Stimulated activated CD4-positive, alpha-beta T cell treated with anti-CD3 and anti-CD28 coated beads, Interleukin-12 subunit alpha, Interleukin-12 subunit beta, amount 100 ng/mL, for 24 hours (primary cell): ENCODE measurements around the gene ARHGAP24.

Experiments
- DNase-seq, 2 experiments: peaks; one replicate each; pipeline ENCODE4 v3.0.0-alpha.2; 2020; ENCODE audit warnings: low read depth in 2 of 2

Gene ARHGAP24

DNA sequence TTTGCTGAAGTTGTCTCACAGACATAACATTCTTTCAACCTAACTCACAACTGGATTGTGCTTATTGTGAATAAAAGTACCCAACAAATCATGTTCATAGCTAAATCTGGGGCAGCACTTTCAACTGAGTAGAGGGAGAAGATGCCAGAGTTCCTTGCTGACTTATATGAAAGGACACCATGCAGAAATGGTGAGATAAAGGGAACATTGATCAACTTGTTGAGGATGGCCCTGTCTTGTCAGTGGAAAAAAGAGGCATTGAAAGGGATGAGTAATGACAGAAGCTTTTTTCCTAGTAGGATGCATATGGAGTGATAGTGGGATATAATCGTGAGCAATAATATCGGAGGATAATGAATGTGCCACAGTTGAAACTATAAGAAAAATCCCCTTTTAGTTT is 221.7 kb downstream of the ARHGAP24 start:
- no peak for DNase-seq

DNA sequence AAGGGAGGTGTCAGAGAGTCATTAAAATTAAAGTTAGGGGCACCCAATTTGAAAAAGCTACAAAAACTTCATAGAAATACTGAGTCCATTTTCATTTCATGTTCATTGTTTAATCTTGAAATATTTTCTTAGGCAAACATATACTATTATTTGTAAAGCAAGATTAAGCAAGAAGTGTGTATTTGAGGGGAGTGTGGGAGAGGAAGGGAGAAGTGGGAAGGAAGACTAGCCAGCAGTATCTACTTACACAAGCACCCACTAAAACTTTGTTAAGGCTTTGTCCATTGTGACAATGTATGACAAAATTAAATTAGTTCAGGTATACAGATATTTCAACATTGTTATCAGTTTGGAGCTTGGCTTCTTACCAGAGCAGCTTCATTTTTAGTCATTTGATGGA is 222.9 kb downstream of the ARHGAP24 start:
- DNase-seq, result no peak

DNA sequence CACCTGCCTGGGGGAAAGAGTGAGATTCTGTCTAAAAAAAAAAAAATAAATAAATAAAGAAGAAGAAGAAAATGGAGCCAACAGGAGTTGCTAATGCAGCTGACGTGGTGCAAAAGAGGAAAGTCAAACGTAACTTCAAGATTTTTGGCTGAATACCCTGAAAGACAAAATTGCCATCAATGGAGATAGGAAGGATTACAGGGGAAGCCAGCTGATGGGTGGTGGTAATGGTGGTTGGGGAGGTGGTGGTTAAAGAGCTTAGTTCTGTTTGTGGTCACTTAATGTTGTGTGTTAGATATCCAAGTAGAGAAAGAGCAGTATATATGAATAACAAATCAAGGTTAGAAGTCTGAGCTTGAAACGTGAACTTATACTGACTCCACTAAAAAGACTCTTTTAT is 225.4 kb downstream of the ARHGAP24 start:
- no peak for DNase-seq

DNA sequence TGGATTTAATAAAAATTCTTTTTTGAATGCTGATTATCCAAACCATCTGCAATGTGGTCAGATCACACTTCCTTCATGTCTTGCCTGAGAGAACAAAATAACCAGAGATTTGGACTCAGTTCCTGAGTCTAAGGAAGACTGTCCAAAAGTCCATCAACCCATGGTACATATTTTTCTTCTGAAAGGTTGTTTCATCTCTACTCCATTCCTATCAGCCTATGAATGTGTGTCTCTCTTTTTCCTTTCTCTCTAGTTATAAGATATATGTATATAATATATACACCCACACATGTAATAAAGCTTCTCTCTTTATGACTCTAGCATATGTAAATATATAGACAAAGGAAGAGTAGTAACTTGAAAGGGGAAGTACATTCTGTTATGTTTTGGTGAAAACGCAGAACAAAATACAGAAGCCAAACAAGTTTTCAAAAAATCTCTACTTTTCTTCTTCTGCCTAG is 226.9 kb downstream of the ARHGAP24 start:
- no peak for DNase-seq

DNA sequence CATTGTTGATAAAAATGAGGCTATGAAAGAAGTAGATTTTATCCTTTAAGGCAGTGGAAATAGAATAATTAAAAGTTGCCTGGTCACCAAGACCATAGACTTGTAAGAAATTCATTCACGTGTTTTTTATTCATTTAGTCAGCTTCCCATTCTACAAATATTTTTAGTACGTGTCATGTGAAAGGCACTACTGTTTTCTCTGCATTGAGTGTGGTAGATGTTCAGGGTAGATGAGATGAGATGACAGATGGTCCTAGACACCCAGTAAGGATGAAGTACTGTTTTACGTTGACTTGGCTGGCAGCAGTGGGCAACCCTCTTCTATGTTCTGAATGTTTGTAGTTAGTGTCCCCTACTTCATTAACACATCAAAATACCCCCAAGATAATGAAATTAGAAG is 228.1 kb downstream of the ARHGAP24 start:
- no peak for DNase-seq

DNA sequence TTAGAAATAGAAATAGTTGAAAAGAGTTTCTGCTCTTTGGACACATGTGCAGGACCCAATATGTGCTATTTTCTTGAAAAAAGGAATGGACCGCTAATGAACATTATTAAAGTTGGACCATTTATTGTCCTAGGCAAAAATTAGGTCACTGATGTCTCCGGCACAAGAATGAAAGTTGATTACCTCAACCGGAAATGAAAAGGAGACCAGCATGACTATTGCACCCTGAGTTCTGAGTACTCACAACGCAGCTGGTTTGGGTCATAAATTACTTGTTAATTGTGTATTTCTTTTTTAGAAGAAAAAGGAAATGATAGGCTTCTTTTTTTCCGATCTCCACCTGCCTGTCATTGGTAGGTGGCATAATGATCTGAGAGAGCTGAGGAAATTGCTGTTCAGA is 232.7 kb downstream of the ARHGAP24 start:
- no peak for DNase-seq

DNA sequence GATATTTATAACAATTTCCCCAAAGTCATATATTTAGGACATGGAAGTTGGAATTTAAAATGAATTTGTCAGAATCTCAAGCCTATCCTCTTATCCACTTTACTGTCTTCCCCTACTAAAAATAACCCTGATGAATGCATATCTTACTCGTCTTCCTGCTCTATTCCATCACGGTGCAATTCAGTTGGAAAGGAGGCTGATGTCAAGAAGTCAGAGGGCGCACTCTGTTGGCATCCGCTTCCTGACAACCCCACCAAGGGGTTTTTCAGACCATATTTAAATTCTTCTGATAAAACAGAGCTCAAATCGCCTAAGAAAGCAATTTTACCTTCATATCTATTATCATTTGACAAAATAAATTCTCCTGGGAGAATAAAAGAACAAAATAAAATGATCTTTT is 233.5 kb downstream of the ARHGAP24 start:
- DNase-seq, result no peak

DNA sequence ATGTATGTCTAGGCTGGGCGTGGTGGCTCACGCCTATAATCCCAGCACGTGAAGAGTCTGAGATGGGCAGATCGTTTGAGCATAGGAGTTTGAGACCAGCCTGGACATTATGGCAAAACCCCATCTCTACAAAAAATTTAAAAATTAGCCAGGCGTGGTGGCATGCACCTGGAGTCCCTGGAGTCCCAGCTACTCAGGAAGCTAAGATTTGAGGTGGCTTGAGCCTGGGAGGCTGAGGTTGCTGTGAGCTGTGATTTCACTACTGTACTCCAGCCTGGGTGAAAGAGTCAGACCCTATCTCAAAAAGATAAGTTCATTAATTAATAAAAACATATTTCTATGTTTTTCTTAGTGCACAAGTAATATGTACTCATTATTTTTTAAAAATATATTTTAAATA is 238.1 kb downstream of the ARHGAP24 start:
- no peak for DNase-seq

DNA sequence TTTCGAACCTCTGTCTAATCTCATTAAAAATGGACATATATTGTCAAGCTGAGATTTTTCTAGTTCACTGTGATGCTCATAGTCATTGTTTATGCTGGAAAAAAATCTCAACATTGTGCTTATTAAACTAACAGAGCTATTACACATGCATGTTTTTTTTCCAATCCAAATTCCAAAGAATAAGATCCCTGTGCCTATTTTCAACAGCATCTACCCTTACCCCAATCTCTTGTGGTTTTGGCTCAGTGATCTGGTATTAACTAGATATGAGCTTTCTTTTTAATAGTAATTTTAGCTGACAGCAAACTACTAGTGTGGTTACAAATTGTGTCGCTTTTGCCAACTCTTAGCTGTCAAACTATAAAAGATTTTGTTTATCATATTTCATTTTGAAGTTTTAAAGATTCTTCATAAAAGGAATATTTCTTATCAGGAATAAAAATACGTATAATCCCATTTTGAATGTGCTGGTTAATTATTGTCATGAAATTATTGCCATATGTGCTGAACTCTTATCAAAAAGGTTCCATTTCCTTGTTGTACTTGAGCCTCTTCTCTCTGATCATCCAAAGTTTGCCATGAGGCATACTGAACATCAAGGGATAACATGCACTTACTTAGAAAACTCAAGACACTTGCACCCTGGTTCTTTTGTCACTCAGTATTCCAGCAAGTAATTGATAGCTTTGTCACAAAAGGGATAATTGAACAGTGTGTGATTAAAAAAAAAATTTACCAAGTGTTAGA is 241.2 kb downstream of the ARHGAP24 start:
- DNase-seq, result no peak

DNA sequence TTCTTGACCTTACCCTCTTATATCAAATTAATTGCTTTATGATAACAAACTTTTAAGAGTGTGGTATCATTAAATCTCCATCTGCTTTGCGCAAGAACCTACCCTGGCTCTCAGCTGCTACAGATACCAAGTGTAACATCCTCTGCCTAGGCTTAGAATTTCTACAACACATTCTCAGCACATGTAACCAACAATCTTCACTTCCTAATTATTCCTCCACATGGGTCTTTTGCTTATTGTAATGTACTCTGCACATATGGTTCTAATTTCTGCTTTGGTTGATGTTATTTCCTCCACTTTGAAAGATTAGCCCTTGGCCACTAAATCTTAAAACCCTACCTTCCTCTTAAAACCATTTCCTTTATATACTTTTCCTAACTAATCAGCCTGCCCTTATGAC is 242.4 kb downstream of the ARHGAP24 start:
- no peak for DNase-seq

DNA sequence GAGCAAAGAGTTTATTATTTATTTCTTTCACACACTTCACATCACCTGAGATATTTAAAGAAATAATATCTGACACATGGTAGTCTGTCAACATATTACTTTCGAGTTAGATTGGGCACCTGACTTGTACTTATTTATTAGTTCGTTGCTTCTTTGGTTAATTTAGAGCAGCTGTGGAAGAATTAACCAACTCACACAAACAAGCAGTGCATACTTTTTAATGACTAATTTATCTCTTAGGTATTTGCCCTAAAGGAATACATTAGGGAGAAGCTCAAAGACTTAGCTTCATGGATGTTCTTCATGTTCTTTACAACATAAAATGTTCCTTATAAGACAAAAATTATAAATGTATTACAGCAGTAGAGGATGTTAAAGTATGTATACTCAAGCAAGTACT is 242.9 kb downstream of the ARHGAP24 start:
- no peak for DNase-seq

DNA sequence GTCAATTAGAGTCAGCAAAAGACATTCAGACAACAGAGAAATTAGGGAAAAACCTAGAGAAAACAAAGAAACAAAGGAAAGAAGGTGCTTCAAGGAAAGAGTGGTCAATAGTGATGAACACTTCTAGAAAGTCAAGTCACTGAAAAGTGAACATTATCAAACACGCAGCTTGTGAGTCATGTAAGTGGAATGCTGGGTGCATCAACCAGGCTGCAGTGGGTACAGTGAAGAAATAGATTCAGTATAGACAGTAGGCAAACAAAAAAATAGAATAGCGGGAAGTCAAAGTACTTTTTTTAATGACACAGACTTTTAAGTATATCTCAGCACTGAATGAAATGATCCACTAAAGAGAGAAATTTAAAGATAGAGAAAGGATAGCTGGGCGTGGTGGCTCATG is 245.8 kb downstream of the ARHGAP24 start:
- DNase-seq, result no peak

DNA sequence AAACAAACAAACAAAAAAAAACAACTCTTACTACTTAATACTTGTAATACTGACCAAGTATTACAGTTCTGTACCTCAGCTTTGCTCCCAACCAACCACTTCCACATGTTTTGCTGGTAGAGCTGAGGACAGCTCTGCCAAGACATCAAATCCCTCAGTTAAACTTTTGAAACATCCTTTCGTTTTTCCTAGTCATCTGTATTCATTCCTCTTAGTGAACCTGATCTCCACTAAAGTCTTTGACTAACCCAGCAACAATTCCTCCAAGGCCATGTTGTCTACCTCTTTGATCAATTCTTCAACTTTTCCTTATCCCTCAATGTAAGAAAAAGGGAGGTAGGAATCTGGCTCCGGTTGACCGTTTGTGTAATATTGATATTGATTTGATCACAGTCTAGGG is 247.5 kb downstream of the ARHGAP24 start:
- DNase-seq, result no peak

DNA sequence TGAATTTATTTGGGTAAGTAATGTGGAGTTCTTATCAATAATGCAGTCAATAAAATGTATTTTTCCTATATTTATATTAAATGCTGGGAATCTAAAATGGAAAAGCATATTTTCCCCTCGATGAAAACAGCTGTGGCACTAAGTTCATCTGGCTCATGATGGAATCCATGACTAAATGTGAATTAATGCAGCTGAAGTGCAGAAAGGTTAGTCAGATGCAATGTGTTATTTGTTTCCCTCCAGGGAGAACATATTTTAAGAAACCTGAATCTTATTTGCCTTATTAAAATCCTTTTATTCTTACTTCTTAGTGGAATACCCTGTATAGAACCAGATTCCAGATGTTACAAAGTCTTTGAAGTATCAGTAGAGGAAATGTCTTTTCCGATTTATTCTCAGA is 247.9 kb downstream of the ARHGAP24 start:
- DNase-seq, result no peak

DNA sequence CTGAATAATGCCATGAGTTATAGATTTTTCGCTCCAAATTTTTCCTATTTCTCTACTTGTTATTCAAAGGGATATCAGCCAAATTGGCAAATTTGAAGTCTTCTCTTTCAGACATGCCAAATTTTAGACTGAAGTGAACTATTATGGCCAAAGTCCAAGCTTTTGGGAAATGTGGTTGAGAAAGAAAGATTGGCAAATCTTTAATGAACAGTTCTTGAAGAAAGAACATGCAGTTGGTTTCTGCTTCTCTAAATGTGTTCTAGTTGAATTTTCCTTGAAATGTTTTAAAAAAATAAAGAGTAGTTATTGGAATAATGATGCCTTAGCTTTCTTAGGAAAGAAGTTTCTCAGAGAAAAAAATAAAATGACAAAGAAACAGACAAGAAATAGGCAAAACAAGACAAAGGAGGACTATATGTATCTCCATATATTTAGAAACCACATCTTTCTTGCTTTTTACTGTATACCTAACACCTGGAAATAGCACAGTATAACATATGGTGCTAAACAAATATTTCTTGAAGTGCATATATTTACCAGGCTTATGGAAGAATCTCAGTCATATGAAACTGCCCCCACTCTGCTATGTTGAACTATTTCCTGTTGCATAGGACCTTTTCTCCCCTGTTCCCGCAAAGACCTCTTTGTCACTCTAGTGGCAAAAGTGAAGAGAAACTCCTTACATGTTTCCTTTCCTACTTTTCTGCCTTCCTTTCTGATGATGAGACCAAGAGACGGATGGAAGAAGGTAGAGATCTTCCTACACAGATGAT is 250.0 kb downstream of the ARHGAP24 start:
- no peak for DNase-seq

DNA sequence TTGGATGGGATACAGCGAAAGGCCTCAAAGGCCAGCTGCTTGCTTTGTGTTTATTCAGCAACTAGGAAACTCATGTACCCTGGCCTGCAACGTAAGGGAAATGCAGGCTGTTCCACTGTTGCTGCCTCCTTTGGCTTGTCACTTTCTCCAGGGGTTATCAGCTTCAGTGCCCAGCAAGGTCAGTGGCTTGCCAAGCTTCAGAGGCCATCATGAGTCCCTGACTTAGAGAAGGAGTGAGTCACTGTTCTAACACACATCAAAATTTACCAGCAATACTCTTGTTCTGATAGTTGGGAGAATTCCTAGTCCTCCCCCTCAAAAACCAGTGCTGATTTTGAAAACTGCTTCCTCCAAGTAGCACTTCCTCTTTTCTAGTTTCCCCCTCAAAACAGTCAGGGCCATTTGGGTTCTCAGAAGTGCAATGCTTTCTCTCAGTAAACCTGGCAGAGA is 250.8 kb downstream of the ARHGAP24 start:
- DNase-seq, result no peak

DNA sequence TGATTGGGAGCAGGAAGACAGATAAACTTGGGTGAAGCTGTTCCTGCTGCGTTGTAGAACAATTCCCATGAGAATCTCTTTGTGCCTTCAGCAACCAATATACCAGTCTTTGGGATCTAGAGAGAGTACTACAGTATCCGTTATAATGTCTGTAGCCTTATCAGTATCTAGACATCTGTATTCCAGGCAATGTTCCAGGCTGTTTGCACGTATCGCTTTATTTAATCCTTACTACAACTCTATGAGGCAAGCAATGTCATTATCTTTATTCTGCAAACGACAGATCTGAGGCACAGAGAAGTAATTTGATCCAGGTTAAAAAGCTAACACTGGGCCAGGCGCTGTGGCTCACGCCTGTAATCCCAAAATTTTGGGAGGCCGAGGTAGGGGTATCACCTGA is 251.6 kb downstream of the ARHGAP24 start:
- DNase-seq, result no peak

DNA sequence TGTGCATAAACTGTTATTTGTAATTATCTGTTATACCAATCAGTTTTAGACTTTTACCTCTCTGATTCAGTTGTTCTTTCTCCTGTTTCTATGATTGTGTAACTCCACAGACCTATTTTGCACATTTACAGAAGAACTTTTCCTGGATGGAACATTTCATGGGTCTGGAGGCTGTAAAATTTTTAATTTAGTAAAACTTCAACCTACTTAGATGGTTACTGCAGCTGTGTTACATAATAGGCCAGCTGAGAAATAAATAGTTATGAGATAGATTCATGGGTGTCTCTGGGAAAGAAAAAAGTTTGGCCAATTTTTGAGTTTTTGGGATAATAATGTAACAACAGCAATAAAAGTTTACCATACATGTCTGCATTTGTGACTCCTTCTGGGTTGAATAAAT is 253.5 kb downstream of the ARHGAP24 start:
- no peak for DNase-seq

DNA sequence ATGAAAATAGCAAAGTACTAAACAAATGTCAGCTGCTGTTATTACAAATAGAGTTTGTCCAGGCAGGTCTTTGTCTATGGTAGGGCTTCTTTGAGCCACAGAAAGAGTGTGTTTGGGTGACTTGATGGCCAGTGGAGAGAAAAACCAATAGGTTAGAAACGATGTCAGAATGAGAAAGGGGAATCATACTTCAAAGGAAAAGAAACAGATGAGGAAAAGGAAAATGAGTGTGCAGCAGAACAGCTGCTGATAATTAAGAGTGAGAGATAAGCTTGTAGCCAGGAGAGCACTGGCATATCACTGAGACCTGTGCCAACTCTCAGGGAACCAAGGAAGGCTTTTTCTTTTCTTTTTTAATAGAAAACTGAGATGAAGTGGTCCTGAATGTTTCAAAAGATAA is 257.2 kb downstream of the ARHGAP24 start:
- no peak for DNase-seq

DNA sequence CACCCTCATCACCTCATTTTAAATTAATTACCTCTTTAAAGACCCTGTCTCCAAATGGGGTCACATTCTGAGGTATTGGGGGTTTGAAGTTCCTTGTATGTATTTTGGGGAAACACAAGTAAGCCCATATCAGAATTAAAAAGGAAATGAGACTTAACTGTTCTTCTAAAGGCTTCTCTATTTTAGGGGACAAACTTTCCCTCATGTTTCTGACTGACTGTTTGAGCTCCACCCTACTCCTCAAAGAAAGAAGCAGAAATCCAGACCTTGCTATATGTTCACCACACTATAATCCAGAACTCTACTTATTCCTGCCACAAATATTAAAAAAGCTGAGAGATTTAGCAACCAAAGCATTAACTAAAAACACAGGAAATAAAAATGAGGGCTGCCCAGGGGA is 258.8 kb downstream of the ARHGAP24 start:
- DNase-seq, result no peak

DNA sequence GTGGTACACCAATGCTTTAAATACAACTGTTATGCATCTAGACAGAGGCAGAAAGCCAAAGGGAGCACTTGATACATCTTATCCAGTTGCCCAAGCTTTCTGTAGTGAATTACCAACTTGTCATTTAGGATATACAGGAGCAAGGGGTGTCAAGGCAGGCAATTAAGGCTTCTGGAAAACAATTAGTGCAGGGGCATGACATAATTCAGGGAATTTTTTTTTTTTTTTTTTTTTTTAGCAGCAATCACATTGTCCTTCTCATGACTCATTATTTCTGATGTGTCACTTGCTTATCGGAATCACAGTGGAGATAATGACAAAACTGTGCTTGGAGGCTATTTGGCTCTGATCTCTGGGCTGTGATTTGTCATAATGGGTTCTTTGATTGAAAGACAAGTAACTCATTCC is 259.5 kb downstream of the ARHGAP24 start:
- no peak for DNase-seq

DNA sequence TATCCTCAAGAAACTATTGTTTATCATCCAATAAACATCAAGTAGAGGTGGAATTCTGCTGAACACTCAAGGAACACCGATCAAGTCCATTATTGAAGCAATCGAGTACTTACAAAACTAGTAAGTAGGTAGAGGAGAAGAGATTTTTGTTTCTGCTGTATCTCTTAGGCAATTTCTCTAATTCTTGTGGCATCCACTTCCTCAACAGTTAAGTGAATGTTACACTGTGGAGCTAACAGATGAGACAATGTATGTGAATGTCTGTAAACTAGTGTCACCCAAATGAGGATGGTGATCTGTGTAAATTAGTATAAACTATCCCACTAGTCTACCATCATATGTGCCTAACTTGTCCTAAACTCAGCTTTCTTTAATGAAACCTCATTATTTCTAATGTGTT is 261.6 kb downstream of the ARHGAP24 start:
- DNase-seq, result no peak

DNA sequence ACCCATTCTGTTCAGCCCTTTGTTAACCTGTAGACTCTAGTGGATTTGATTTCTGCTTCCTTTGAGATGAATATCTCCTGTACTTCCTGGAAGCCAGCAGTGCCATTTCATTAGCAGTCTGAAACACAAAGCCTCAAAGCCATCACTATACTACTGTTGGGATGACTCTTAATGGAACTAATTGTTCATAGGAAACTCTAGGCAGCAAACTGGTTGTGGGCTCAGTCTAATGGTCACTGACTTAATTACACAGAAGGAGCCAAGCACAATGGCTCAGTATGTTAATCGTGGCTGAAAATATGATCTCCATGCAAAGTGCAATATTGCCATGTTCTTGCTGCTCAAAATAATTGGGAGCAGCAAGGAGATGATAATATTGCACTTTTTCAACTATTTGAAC is 262.3 kb downstream of the ARHGAP24 start:
- DNase-seq, result no peak
